Panc1 (cell line): Measurements from ENCODE around the gene CCDC197. TPM values are rescaled to one million over a fixed set of nuclear protein-coding genes. Genes with fewer than 3 reads are reported as not detected.

ENCODE experiments used
- ATAC-seq: fragments of 200-7000 bp; cut with Tn5 transposase; 2 replicates; pipeline ENCODE4 v1.9.1; 2020; ENCODE audit warnings: mild to moderate bottlenecking, moderate library complexity
- BruUV-seq: library from RNA; stranded (reverse); fragments of 400-500 nt; replicated peaks from 2 replicates; lab custom pipeline; 2021; lab: Mats Ljungman, UMichigan
- CTCF ChIA-PET: fragments of 300-600 bp; sonication (Branson Sonifier 250); formaldehyde crosslinking; loops from one replicate; lab custom pipeline; 2022; ENCODE audit warnings: antibody characterized with exemption; lab: Charles Lee
- POLR2A ChIA-PET: fragments of 300-600 bp; sonication (Branson Sonifier 250); formaldehyde crosslinking; loops from one replicate; lab custom pipeline; 2022; ENCODE audit warnings: antibody characterized with exemption; lab: Charles Lee
- DNase-seq: peaks from one replicate; pipeline ENCODE4 v3.0.0-alpha.2; 2010; ENCODE audit warnings: low read depth, low spot score
- H3K27ac ChIP-seq: 2 replicates; pipeline ENCODE4 v1.5.1; 2011; ENCODE audit warnings: mild to moderate bottlenecking, low read length, inconsistent platforms
- H3K27me3 ChIP-seq: fragments of 200-500 bp; sonication (Bioruptor generic); 2 replicates; pipeline ENCODE4 v1.6.0; 2014; ENCODE audit warnings: low read length, inconsistent platforms; ENCODE audit not compliant: control insufficient read depth, insufficient read depth
- H3K36me3 ChIP-seq: fragments of 200-500 bp; sonication (Bioruptor generic); 2 replicates; pipeline ENCODE4 v1.5.1; 2014; ENCODE audit warnings: inconsistent platforms, mild to moderate bottlenecking, low read length, moderate library complexity; ENCODE audit not compliant: control insufficient read depth, insufficient read depth
- H3K4me1 ChIP-seq: 2 replicates; pipeline ENCODE4 v1.5.1; 2011; ENCODE audit warnings: inconsistent platforms, mild to moderate bottlenecking, low read length, moderate library complexity; ENCODE audit not compliant: control insufficient read depth, insufficient read depth
- H3K4me3 ChIP-seq, 2 experiments: 2 replicates each; pipeline ENCODE4 v1.5.1; 2011 to 2012; ENCODE audit warnings: low read depth in 2 of 2, low read length in 2 of 2, mild to moderate bottlenecking in 2 of 2, inconsistent platforms in 1 of 2, moderate library complexity in 1 of 2
- H3K9me3 ChIP-seq: fragments of 200-500 bp; sonication (Bioruptor generic); 2 replicates; pipeline ENCODE4 v1.5.1; 2014; ENCODE audit warnings: low read depth, mild to moderate bottlenecking, inconsistent platforms, low read length, moderate library complexity; ENCODE audit not compliant: control insufficient read depth, insufficient read depth
- POLR2AphosphoS5 ChIP-seq: IDR thresholded peaks from 2 replicates; pipeline ENCODE4 v1.6.1; 2012; ENCODE audit warnings: mild to moderate bottlenecking, low read depth, low read length, moderate library complexity
- SIN3A ChIP-seq: IDR thresholded peaks from 2 replicates; pipeline ENCODE4 v1.6.1; 2012; ENCODE audit warnings: low read depth, mild to moderate bottlenecking, low read length, moderate library complexity, borderline replicate concordance; ENCODE audit not compliant: insufficient read depth
- TCF7L2 ChIP-seq: IDR thresholded peaks from 2 replicates; pipeline ENCODE4 v1.6.1; 2011; ENCODE audit warnings: mild to moderate bottlenecking, low read depth, low read length, inconsistent platforms
- in situ Hi-C: cut with HindIII; loops from 2 replicates; pipeline ENCODE4 v1.10.0; 2016; ENCODE audit warnings: low sequenced_read_pairs, low pct_unique_long_range_greater_than_20kb
- intact Hi-C: fragments of 100-400 bp; cut with micrococcal nuclease; formaldehyde crosslinking; loops from one replicate; pipeline ENCODE4 v1.10.0; 2022; ENCODE audit not compliant: unreplicated experiment
- total RNA-seq: library from RNA; stranded (reverse); gene quantifications from one replicate; pipeline ENCODE4 v1.2.1, GENCODE V29; 2021; ENCODE audit not compliant: unreplicated experiment
- TF ChIP-seq, protein P1 (sequence below), 2 experiments: IDR thresholded peaks; 2 replicates each; pipeline ENCODE4 v1.6.1; 2011 to 2012; ENCODE audit warnings: low read depth in 2 of 2, control low read depth in 1 of 2, low read length in 1 of 2, mild to moderate bottlenecking in 1 of 2, moderate library complexity in 1 of 2; ENCODE audit not compliant: insufficient read depth in 1 of 2
- TF ChIP-seq, protein P2 (sequence below): fragments of 450-650 bp; IDR thresholded peaks from 2 replicates; pipeline ENCODE4 v1.5.1; 2017; ENCODE audit warnings: mild to moderate bottlenecking

Gene CCDC197
- total RNA-seq, 1 experiment from 2014 or later: not detected

DNA sequence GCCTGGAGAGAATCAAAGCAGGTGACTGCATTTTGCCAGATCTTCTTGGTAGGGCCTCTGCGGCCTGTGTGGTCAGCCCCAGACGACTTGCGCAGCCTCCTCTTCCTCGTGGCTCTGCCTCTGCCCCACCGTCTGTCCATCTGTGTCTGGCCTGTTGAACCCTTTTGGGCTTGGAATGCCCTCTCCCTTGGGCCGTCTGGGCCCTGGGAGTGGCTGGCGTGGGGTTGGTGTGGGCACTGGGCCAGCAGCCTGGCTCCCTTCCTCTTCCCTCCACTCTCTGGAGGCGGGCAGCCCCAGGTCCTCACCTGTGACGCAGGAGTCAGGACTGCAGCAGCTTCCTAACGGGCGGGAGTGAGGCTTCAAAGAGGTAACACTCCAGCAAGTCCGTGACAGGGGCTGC is 9.7 kb upstream of the CCDC197 start:
- no peaks in the 10 kb centered on the region for H3K27me3 ChIP-seq
- TF ChIP-seq POLR2AphosphoS5 (no peak), TCF7L2 (no peak), SIN3A (no peak)
- TF ChIP-seq, protein P1, sequence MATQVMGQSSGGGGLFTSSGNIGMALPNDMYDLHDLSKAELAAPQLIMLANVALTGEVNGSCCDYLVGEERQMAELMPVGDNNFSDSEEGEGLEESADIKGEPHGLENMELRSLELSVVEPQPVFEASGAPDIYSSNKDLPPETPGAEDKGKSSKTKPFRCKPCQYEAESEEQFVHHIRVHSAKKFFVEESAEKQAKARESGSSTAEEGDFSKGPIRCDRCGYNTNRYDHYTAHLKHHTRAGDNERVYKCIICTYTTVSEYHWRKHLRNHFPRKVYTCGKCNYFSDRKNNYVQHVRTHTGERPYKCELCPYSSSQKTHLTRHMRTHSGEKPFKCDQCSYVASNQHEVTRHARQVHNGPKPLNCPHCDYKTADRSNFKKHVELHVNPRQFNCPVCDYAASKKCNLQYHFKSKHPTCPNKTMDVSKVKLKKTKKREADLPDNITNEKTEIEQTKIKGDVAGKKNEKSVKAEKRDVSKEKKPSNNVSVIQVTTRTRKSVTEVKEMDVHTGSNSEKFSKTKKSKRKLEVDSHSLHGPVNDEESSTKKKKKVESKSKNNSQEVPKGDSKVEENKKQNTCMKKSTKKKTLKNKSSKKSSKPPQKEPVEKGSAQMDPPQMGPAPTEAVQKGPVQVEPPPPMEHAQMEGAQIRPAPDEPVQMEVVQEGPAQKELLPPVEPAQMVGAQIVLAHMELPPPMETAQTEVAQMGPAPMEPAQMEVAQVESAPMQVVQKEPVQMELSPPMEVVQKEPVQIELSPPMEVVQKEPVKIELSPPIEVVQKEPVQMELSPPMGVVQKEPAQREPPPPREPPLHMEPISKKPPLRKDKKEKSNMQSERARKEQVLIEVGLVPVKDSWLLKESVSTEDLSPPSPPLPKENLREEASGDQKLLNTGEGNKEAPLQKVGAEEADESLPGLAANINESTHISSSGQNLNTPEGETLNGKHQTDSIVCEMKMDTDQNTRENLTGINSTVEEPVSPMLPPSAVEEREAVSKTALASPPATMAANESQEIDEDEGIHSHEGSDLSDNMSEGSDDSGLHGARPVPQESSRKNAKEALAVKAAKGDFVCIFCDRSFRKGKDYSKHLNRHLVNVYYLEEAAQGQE (IDR thresholded peaks at IDR 0.05; ENCODE audit: insufficient read depth in 1 of 2, low read depth in 2 of 2, low read length in 1 of 2): no peak
- TF ChIP-seq, protein P2, sequence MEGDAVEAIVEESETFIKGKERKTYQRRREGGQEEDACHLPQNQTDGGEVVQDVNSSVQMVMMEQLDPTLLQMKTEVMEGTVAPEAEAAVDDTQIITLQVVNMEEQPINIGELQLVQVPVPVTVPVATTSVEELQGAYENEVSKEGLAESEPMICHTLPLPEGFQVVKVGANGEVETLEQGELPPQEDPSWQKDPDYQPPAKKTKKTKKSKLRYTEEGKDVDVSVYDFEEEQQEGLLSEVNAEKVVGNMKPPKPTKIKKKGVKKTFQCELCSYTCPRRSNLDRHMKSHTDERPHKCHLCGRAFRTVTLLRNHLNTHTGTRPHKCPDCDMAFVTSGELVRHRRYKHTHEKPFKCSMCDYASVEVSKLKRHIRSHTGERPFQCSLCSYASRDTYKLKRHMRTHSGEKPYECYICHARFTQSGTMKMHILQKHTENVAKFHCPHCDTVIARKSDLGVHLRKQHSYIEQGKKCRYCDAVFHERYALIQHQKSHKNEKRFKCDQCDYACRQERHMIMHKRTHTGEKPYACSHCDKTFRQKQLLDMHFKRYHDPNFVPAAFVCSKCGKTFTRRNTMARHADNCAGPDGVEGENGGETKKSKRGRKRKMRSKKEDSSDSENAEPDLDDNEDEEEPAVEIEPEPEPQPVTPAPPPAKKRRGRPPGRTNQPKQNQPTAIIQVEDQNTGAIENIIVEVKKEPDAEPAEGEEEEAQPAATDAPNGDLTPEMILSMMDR: no peak
- ChIA-PET POLR2A (no interaction called here), CTCF (interaction anchor here (0.6 kb wide), 1 partner anchor 36 kb away, joined by 9 read pairs; no protein-coding TSS in a partner anchor)
- ATAC-seq: no peak
- no peak for DNase-seq
- no peak overlapping the region for H3K27ac ChIP-seq
- no TSS peak for BruUV-seq
- H3K9me3 ChIP-seq: no peaks in the 10 kb centered on the region
- intact Hi-C loops: no loop called here
- no peak overlapping the region for H3K4me3 ChIP-seq
- in situ Hi-C loops: no loop called here
- H3K36me3 ChIP-seq: no peaks in the 10 kb centered on the region
- H3K4me1 ChIP-seq: peaks cover 7% of the 10 kb centered on the region

DNA sequence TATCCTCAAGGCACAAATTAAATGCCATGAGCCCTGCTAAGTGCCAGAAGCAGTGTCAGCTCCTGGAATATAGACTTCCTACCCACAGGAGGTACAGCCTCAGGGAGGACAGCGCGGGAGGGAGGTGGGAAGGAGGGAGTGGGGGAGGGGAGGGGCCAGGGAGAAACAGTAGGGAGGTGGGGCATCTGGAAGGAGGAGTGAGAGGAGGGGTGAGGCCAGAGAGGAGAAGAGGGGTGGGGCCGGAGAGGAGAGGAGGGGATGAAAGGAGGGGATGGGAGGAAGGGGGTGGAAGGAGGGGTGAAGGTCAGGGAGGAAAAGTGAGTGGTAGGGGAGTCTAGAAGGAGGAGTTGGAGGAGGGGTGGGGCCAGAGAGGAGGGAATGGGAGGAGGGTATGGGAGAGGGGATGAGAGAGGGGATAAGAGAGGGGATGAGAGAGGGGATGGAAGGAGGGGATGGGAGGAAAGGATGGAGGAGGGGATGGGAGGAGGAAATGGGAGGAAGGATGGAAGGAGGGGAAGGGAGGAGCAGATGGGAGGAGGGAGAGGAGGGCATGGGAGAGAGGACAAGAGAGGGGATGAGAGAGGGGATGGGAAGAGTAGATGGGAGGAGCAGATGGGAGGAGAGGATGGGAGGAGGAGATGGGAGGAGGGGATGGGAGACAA is 9.2 kb upstream of the CCDC197 start:
- POLR2A ChIA-PET: no interaction called here
- no TSS peak for BruUV-seq
- TF ChIP-seq, protein P2: no peak
- TF ChIP-seq SIN3A: no peak
- TF ChIP-seq, protein P1 (IDR thresholded peaks at IDR 0.05; ENCODE audit: insufficient read depth in 1 of 2, low read depth in 2 of 2, low read length in 1 of 2): no peak
- no peak for TF ChIP-seq TCF7L2
- TF ChIP-seq POLR2AphosphoS5: no peak
- Histone ChIP-seq H3K4me1 (peaks cover 7% of the 10 kb centered on the region), H3K27me3 (no peaks in the 10 kb centered on the region), H3K27ac (no peak overlapping the region), H3K9me3 (no peaks in the 10 kb centered on the region), H3K4me3 (no peak overlapping the region), H3K36me3 (no peaks in the 10 kb centered on the region)
- DNase-seq: no peak
- in situ Hi-C loops: no loop called here
- intact Hi-C loops: no loop called here
- no peak for ATAC-seq
- CTCF ChIA-PET: interaction anchor here (0.6 kb wide), 1 partner anchor 36 kb away, joined by 9 read pairs; no protein-coding TSS in a partner anchor
